ENCODE measurements around the gene KIAA1217.

DNA sequence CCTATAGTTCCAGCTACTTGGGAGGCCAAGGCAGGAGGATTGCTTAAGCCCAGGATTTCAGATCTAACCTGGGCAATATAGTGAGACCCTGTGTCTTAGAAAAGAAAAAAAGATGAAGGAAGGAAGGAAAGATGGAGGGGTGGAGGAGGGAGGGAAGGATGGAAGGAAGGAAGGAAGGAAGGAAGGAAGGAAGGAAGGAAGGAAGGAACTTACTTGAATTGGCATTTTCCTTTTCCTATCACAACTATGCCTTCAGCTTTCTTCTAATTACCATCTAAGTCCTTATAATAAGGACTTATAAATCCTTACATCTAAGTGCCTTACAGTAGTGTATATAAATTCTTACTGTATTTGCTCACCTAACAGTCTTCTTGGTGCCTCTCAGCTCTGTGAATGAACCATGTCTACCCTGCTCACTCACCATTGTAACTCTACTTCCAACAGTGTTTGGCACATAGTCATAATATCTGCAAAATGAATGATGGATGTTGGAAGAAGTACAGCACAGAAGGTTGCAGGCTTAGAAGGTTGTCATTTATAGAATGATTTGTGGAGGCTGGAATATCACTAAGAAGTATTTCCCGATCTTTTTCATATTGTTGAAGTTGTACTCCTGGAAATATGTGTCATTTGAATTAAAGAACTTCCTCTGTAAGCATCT lies 125.5 kb downstream of the KIAA1217 start:
- no peak for TF ChIP-seq RAD21 (IDR thresholded peaks at IDR 0.05; ENCODE audit: low read depth)
- TF ChIP-seq, protein P1, sequence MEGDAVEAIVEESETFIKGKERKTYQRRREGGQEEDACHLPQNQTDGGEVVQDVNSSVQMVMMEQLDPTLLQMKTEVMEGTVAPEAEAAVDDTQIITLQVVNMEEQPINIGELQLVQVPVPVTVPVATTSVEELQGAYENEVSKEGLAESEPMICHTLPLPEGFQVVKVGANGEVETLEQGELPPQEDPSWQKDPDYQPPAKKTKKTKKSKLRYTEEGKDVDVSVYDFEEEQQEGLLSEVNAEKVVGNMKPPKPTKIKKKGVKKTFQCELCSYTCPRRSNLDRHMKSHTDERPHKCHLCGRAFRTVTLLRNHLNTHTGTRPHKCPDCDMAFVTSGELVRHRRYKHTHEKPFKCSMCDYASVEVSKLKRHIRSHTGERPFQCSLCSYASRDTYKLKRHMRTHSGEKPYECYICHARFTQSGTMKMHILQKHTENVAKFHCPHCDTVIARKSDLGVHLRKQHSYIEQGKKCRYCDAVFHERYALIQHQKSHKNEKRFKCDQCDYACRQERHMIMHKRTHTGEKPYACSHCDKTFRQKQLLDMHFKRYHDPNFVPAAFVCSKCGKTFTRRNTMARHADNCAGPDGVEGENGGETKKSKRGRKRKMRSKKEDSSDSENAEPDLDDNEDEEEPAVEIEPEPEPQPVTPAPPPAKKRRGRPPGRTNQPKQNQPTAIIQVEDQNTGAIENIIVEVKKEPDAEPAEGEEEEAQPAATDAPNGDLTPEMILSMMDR (IDR thresholded peaks at IDR 0.05 in 2 of 3, conservative IDR thresholded peaks at IDR 0.05 in 1 of 3; ENCODE audit: borderline replicate concordance in 1 of 3, insufficient read depth in 1 of 3, low read depth in 2 of 3, low read length in 2 of 3), result no peak
- TF ChIP-seq, protein P2, sequence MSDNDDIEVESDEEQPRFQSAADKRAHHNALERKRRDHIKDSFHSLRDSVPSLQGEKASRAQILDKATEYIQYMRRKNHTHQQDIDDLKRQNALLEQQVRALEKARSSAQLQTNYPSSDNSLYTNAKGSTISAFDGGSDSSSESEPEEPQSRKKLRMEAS (IDR thresholded peaks at IDR 0.05), result no peak
- TF ChIP-seq POLR2A (IDR thresholded peaks at IDR 0.05; ENCODE audit: borderline replicate concordance, extremely low read depth, insufficient read depth, insufficient read length), result no peak
- TF ChIP-seq POLR2AphosphoS5 (IDR thresholded peaks at IDR 0.05; ENCODE audit: low read depth, low read length), result no peak
